Epithelial cell of esophagus (primary cell): ENCODE results near the gene GPATCH2L.

Experiments used
- DNase-seq: peaks from one replicate; pipeline ENCODE4 v3.0.0; 2010; ENCODE audit warnings: low read depth
- H3K4me3 ChIP-seq: 2 replicates; pipeline ENCODE4 v1.5.1; 2011; ENCODE audit warnings: mild to moderate bottlenecking, low read length, control low read depth
- CTCF ChIP-seq: IDR thresholded peaks from 2 replicates; pipeline ENCODE4 v1.5.1; 2011; ENCODE audit warnings: low read depth, mild to moderate bottlenecking, low read length, control low read depth, inconsistent platforms; ENCODE audit not compliant: insufficient read depth; ENCODE audit errors: missing control alignments

Gene GPATCH2L

GRCh38 chr14:76260749-76261148, 109.0 kb downstream of the GPATCH2L start:
- no peak for TF ChIP-seq CTCF
- H3K4me3 ChIP-seq: no peak overlapping the region
- DNase-seq: no peak

DNA sequence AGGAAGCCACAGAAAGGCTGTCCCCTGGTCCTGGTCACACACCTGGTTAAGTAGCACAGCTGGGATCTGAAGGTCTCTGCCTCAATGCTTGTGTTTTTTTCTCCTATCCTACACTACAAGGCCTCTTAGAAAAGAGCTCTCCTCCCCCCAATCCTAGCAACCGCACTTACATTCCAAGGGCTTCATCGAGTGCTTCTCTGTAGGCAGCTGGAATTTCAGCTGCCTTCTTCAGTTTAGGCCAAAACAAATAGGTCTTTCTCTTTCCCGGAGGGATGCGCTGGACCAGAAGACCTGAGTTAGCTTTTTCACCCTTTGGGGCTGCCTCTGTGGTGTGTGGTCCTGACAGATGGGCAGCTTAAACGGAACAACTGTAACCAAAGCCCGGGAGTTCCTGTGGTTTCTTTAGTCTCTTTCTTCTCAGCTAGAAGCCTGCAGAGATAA, 109.7 kb downstream of the GPATCH2L start:
- no peak overlapping the region for H3K4me3 ChIP-seq
- no peak for TF ChIP-seq CTCF
- no peak for DNase-seq

DNA sequence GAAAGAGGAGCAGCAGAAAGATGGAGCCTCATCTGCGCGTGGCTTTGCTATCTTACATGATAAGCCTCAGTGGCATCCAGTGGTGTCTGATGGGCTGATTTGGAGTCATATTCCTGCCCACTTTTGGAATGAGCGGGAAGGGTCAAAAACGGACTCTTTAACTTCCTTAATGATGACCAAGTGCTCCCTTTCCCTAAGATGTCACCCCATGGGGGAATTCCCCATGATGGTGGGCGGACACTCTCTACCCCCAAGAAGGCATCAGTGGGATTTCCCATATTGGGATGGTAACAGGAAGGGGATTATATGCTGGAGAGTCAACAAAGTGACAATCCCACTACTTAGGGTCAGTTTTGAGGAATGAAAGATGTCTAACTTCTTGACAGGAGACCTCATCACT, 110.9 kb downstream of the GPATCH2L start:
- H3K4me3 ChIP-seq: no peak overlapping the region

More for the DNA sequence above, 110.9 kb downstream of the GPATCH2L start:
- DNase-seq: no peak
- no peak for TF ChIP-seq CTCF
